ENCODE results near the gene P2RY2. TPM values are rescaled to one million over a fixed set of nuclear protein-coding genes. Genes with fewer than 3 reads are reported as not detected.

Gene P2RY2
- total and polyA plus RNA-seq, 9 donors: 0.43 to 1.7 (median 1.0) TPM

- Histone ChIP-seq H3K4me1 (ENCODE audit: control insufficient read depth, insufficient read depth, low read length) (peaks cover 15% of the 10 kb centered on the region), H3K9me3 (replicated peaks; ENCODE audit: control insufficient read depth, low read depth, low read length) (no peaks in the 10 kb centered on the region), H3K36me3 (ENCODE audit: control insufficient read depth, insufficient read depth, low read length) (no peaks in the 10 kb centered on the region), H3K4me3 (ENCODE audit: low read length) (no peak overlapping the region), H3K27me3 (ENCODE audit: control insufficient read depth, insufficient read depth, low read length) (no peaks in the 10 kb centered on the region), H3K27ac (ENCODE audit: low read length) (peak overlapping the region; percentile 47)
- DNase-seq: peak; percentile 37
- 54% methylated on average over 5 of the region's 6 CpGs for WGBS (ENCODE audit: insufficient coverage)
Measured at GRCh38 chr11:73257342-73258103, 39.4 kb downstream of the P2RY2 start.

GRCh38 chr11:73258104-73259035, 40.3 kb downstream of the P2RY2 start:
- DNase-seq: no peak
- Histone ChIP-seq H3K27ac (ENCODE audit: low read length) (peak overlapping the region; percentile 47), H3K27me3 (ENCODE audit: control insufficient read depth, insufficient read depth, low read length) (no peaks in the 10 kb centered on the region), H3K36me3 (ENCODE audit: control insufficient read depth, insufficient read depth, low read length) (no peaks in the 10 kb centered on the region), H3K4me3 (ENCODE audit: low read length) (no peak overlapping the region), H3K4me1 (ENCODE audit: control insufficient read depth, insufficient read depth, low read length) (peaks cover 15% of the 10 kb centered on the region), H3K9me3 (replicated peaks; ENCODE audit: control insufficient read depth, low read depth, low read length) (no peaks in the 10 kb centered on the region)
- 44% methylated on average over 2 of the region's 7 CpGs for WGBS (ENCODE audit: insufficient coverage)

- H3K36me3 ChIP-seq (ENCODE audit: control insufficient read depth, insufficient read depth, low read length): no peaks in the 10 kb centered on the region
- H3K4me1 ChIP-seq (ENCODE audit: control insufficient read depth, insufficient read depth, low read length): peaks cover 20% of the 10 kb centered on the region
- no peaks in the 10 kb centered on the region for H3K9me3 ChIP-seq (replicated peaks; ENCODE audit: control insufficient read depth, low read depth, low read length)
- H3K4me3 ChIP-seq (ENCODE audit: low read length): no peak overlapping the region
- 72% methylated on average over 2 of the region's 3 CpGs for WGBS (ENCODE audit: insufficient coverage)
- peaks cover 5% of the 10 kb centered on the region for H3K27me3 ChIP-seq (ENCODE audit: control insufficient read depth, insufficient read depth, low read length)
- DNase-seq: no peak
- H3K27ac ChIP-seq (ENCODE audit: low read length): no peak overlapping the region
Measured at GRCh38 chr11:73259406-73260126, 41.5 kb downstream of the P2RY2 start.

- no peaks in the 10 kb centered on the region for H3K36me3 ChIP-seq (ENCODE audit: control insufficient read depth, insufficient read depth, low read length)
- H3K27me3 ChIP-seq (ENCODE audit: control insufficient read depth, insufficient read depth, low read length): peaks cover 11% of the 10 kb centered on the region
- H3K27ac ChIP-seq (ENCODE audit: low read length): no peak overlapping the region
- DNase-seq: no peak
- peaks cover 21% of the 10 kb centered on the region for H3K4me1 ChIP-seq (ENCODE audit: control insufficient read depth, insufficient read depth, low read length)
- no peak overlapping the region for H3K4me3 ChIP-seq (ENCODE audit: low read length)
- no peaks in the 10 kb centered on the region for H3K9me3 ChIP-seq (replicated peaks; ENCODE audit: control insufficient read depth, low read depth, low read length)
Measured at GRCh38 chr11:73260127-73260457, 42.0 kb downstream of the P2RY2 start.

GRCh38 chr11:73262851-73263495, 44.9 kb downstream of the P2RY2 start:
- DNase-seq: no peak
- Histone ChIP-seq H3K4me1 (ENCODE audit: control insufficient read depth, insufficient read depth, low read length) (peaks cover 41% of the 10 kb centered on the region), H3K4me3 (ENCODE audit: low read length) (no peak overlapping the region), H3K36me3 (ENCODE audit: control insufficient read depth, insufficient read depth, low read length) (no peaks in the 10 kb centered on the region), H3K27ac (ENCODE audit: low read length) (no peak overlapping the region), H3K27me3 (ENCODE audit: control insufficient read depth, insufficient read depth, low read length) (peaks cover 11% of the 10 kb centered on the region), H3K9me3 (replicated peaks; ENCODE audit: control insufficient read depth, low read depth, low read length) (no peaks in the 10 kb centered on the region)
- WGBS (ENCODE audit: insufficient coverage): 70% methylated on average over 4 of the region's 5 CpGs

- no peak overlapping the region for H3K27ac ChIP-seq (ENCODE audit: low read length)
- WGBS (ENCODE audit: insufficient coverage): no CpG with 5 or more reads among the region's 2 CpGs
- H3K36me3 ChIP-seq (ENCODE audit: control insufficient read depth, insufficient read depth, low read length): no peaks in the 10 kb centered on the region
- peaks cover 36% of the 10 kb centered on the region for H3K4me1 ChIP-seq (ENCODE audit: control insufficient read depth, insufficient read depth, low read length)
- peaks cover 11% of the 10 kb centered on the region for H3K27me3 ChIP-seq (ENCODE audit: control insufficient read depth, insufficient read depth, low read length)
- no peaks in the 10 kb centered on the region for H3K9me3 ChIP-seq (replicated peaks; ENCODE audit: control insufficient read depth, low read depth, low read length)
- H3K4me3 ChIP-seq (ENCODE audit: low read length): no peak overlapping the region
- no peak for DNase-seq
Measured at GRCh38 chr11:73263640-73264039, 45.6 kb downstream of the P2RY2 start.

GRCh38 chr11:73265278-73265810, 47.3 kb downstream of the P2RY2 start:
- Histone ChIP-seq H3K4me1 (ENCODE audit: control insufficient read depth, insufficient read depth, low read length) (peaks cover 40% of the 10 kb centered on the region), H3K36me3 (ENCODE audit: control insufficient read depth, insufficient read depth, low read length) (no peaks in the 10 kb centered on the region), H3K4me3 (ENCODE audit: low read length) (no peak overlapping the region), H3K27ac (ENCODE audit: low read length) (peak overlapping the region; percentile 52), H3K9me3 (replicated peaks; ENCODE audit: control insufficient read depth, low read depth, low read length) (no peaks in the 10 kb centered on the region), H3K27me3 (ENCODE audit: control insufficient read depth, insufficient read depth, low read length) (peaks cover 11% of the 10 kb centered on the region)
- 72% methylated on average over 2 of the region's 4 CpGs for WGBS (ENCODE audit: insufficient coverage)
- no peak for DNase-seq

GRCh38 chr11:73265853-73266645, 48.0 kb downstream of the P2RY2 start:
- 68% methylated on average over 3 of the region's 3 CpGs for WGBS (ENCODE audit: insufficient coverage)
- Histone ChIP-seq H3K4me3 (ENCODE audit: low read length) (no peak overlapping the region), H3K36me3 (ENCODE audit: control insufficient read depth, insufficient read depth, low read length) (no peaks in the 10 kb centered on the region), H3K27ac (ENCODE audit: low read length) (peak overlapping the region; percentile 77), H3K27me3 (ENCODE audit: control insufficient read depth, insufficient read depth, low read length) (peaks cover 11% of the 10 kb centered on the region), H3K9me3 (replicated peaks; ENCODE audit: control insufficient read depth, low read depth, low read length) (no peaks in the 10 kb centered on the region), H3K4me1 (ENCODE audit: control insufficient read depth, insufficient read depth, low read length) (peaks cover 40% of the 10 kb centered on the region)
- peak; percentile 45 for DNase-seq

GRCh38 chr11:73266646-73267020, 48.6 kb downstream of the P2RY2 start:
- Histone ChIP-seq H3K27ac (ENCODE audit: low read length) (peak overlapping the region; percentile 77), H3K9me3 (replicated peaks; ENCODE audit: control insufficient read depth, low read depth, low read length) (no peaks in the 10 kb centered on the region), H3K36me3 (ENCODE audit: control insufficient read depth, insufficient read depth, low read length) (no peaks in the 10 kb centered on the region), H3K4me3 (ENCODE audit: low read length) (no peak overlapping the region), H3K4me1 (ENCODE audit: control insufficient read depth, insufficient read depth, low read length) (peaks cover 40% of the 10 kb centered on the region), H3K27me3 (ENCODE audit: control insufficient read depth, insufficient read depth, low read length) (peaks cover 11% of the 10 kb centered on the region)
- DNase-seq: peak; percentile 55
- 65% methylated on average over 4 of the region's 4 CpGs for whole genome bisulfite sequencing (ENCODE audit: insufficient coverage)

Measured in muscle of leg (tissue), 11 donors.